HEK293 (cell line): ENCODE measurements around the gene DEFB131B.

Experiments
- CTCF ChIA-PET: fragments of 350-600 bp; formaldehyde crosslinking; extraction: SDS; loops from one replicate; lab custom pipeline; 2021; ENCODE audit warnings: antibody characterized with exemption; lab: Yijun Ruan, JAX
- POLR2A ChIA-PET: fragments of 300-600 bp; formaldehyde crosslinking; extraction: SDS; loops from one replicate; lab custom pipeline; 2020; ENCODE audit warnings: antibody characterized with exemption, inconsistent platforms; lab: Yijun Ruan, JAX
- H3K27ac ChIP-seq: fragments of 200-500 bp; sonication (Bioruptor generic); 2 replicates; pipeline ENCODE4 v1.5.1; 2014; ENCODE audit warnings: low read depth, low read length, control low read depth, inconsistent platforms; ENCODE audit errors: extremely low read depth
- H3K36me3 ChIP-seq, 2 experiments: fragments of 200-500 bp in 1 of 2; sonication (Bioruptor generic) in 1 of 2; 1 replicate in 1 of 2; 2 replicates in 1 of 2; pipeline ENCODE4 v1.5.1; 2014 to 2017; ENCODE audit warnings: inconsistent platforms in 2 of 2, low read length in 2 of 2; ENCODE audit not compliant: control insufficient read depth in 2 of 2, insufficient read depth in 1 of 2
- H3K4me1 ChIP-seq: fragments of 200-500 bp; sonication (Bioruptor generic); 2 replicates; pipeline ENCODE4 v1.5.1; 2014; ENCODE audit warnings: mild to moderate bottlenecking, low read length, inconsistent platforms; ENCODE audit not compliant: control insufficient read depth, insufficient read depth
- H3K4me3 ChIP-seq: 2 replicates; pipeline ENCODE4 v1.5.1; 2011; ENCODE audit warnings: low read depth, mild to moderate bottlenecking, control low read depth, low read length, moderate library complexity
- H3K9me3 ChIP-seq: fragments of 200-500 bp; sonication (Bioruptor generic); 2 replicates; pipeline ENCODE4 v1.5.1; 2014; ENCODE audit warnings: low read depth, low read length, inconsistent platforms; ENCODE audit not compliant: control insufficient read depth, insufficient read depth
- EGR2 ChIP-seq: fragments of 450-650 bp; formaldehyde crosslinking; IDR thresholded peaks from 2 replicates; pipeline ENCODE4 v1.5.1; 2016; ENCODE audit warnings: low read depth, missing biosample characterization, missing genetic modification characterization
- GLI4 ChIP-seq: fragments of 450-650 bp; formaldehyde crosslinking; IDR thresholded peaks from 2 replicates; pipeline ENCODE4 v1.5.1; 2016; ENCODE audit warnings: missing biosample characterization, missing genetic modification characterization
- GLIS1 ChIP-seq: fragments of 450-650 bp; formaldehyde crosslinking; IDR thresholded peaks from 2 replicates; pipeline ENCODE4 v1.5.1; 2016; ENCODE audit warnings: missing biosample characterization, missing genetic modification characterization
- INSM2 ChIP-seq: fragments of 450-650 bp; formaldehyde crosslinking; IDR thresholded peaks from 2 replicates; pipeline ENCODE4 v1.5.1; 2016; ENCODE audit warnings: missing biosample characterization, missing genetic modification characterization
- KLF1 ChIP-seq: fragments of 450-650 bp; formaldehyde crosslinking; IDR thresholded peaks from 2 replicates; pipeline ENCODE4 v1.5.1; 2016; ENCODE audit warnings: missing biosample characterization, missing genetic modification characterization
- OSR2 ChIP-seq: fragments of 450-650 bp; formaldehyde crosslinking; IDR thresholded peaks from 2 replicates; pipeline ENCODE4 v1.5.1; 2016; ENCODE audit warnings: missing biosample characterization, missing genetic modification characterization
- OVOL3 ChIP-seq: fragments of 450-650 bp; formaldehyde crosslinking; IDR thresholded peaks from 2 replicates; pipeline ENCODE4 v1.5.1; 2016; ENCODE audit warnings: missing biosample characterization, missing genetic modification characterization
- SP3 ChIP-seq: fragments of 450-650 bp; formaldehyde crosslinking; IDR thresholded peaks from 2 replicates; pipeline ENCODE4 v1.5.1; 2016; ENCODE audit warnings: missing biosample characterization, missing genetic modification characterization
- WT1 ChIP-seq: fragments of 450-650 bp; formaldehyde crosslinking; IDR thresholded peaks from 2 replicates; pipeline ENCODE4 v1.5.1; 2016; ENCODE audit warnings: missing biosample characterization, missing genetic modification characterization
- YY1 ChIP-seq: fragments of 450-650 bp; formaldehyde crosslinking; IDR thresholded peaks from 2 replicates; pipeline ENCODE4 v1.5.1; 2018; ENCODE audit warnings: missing biosample characterization, missing genetic modification characterization
- ZBTB1 ChIP-seq: fragments of 450-650 bp; formaldehyde crosslinking; IDR thresholded peaks from 2 replicates; pipeline ENCODE4 v1.5.1; 2016; ENCODE audit warnings: missing biosample characterization, missing genetic modification characterization
- ZBTB17 ChIP-seq: fragments of 450-650 bp; formaldehyde crosslinking; IDR thresholded peaks from 2 replicates; pipeline ENCODE4 v1.5.1; 2016; ENCODE audit warnings: missing biosample characterization, missing genetic modification characterization
- ZBTB21 ChIP-seq: fragments of 450-650 bp; formaldehyde crosslinking; IDR thresholded peaks from 2 replicates; pipeline ENCODE4 v1.5.1; 2017; ENCODE audit warnings: missing biosample characterization, missing genetic modification characterization
- ZFP3 ChIP-seq: fragments of 450-650 bp; formaldehyde crosslinking; IDR thresholded peaks from 2 replicates; pipeline ENCODE4 v1.5.1; 2016; ENCODE audit warnings: low read depth, missing biosample characterization, missing genetic modification characterization
- ZFP41 ChIP-seq: fragments of 450-650 bp; formaldehyde crosslinking; IDR thresholded peaks from 2 replicates; pipeline ENCODE4 v1.5.1; 2016; ENCODE audit warnings: missing biosample characterization, missing genetic modification characterization, borderline replicate concordance
- ZNF10 ChIP-seq: fragments of 450-650 bp; formaldehyde crosslinking; IDR thresholded peaks from 2 replicates; pipeline ENCODE4 v1.5.1; 2017; ENCODE audit warnings: missing biosample characterization, missing genetic modification characterization
- ZNF184 ChIP-seq: fragments of 450-650 bp; IDR thresholded peaks from 2 replicates; pipeline ENCODE4 v1.5.1; 2018; ENCODE audit warnings: missing biosample characterization, mild to moderate bottlenecking, missing genetic modification characterization
- ZNF19 ChIP-seq: fragments of 450-650 bp; formaldehyde crosslinking; IDR thresholded peaks from 2 replicates; pipeline ENCODE4; 2016; ENCODE audit warnings: missing biosample characterization, missing genetic modification characterization, low read depth
- ZNF2 ChIP-seq: fragments of 450-650 bp; formaldehyde crosslinking; IDR thresholded peaks from 2 replicates; pipeline ENCODE4 v1.5.1; 2016; ENCODE audit warnings: missing biosample characterization, missing genetic modification characterization
- ZNF266 ChIP-seq: fragments of 450-650 bp; formaldehyde crosslinking; IDR thresholded peaks from 2 replicates; pipeline ENCODE4 v1.5.1; 2016; ENCODE audit warnings: missing biosample characterization, missing genetic modification characterization, low read depth
- ZNF354C ChIP-seq: fragments of 450-650 bp; formaldehyde crosslinking; IDR thresholded peaks from 2 replicates; pipeline ENCODE4 v1.5.1; 2016; ENCODE audit warnings: missing biosample characterization, missing genetic modification characterization, low read depth, borderline replicate concordance
- ZNF473 ChIP-seq: fragments of 450-650 bp; formaldehyde crosslinking; IDR thresholded peaks from 2 replicates; pipeline ENCODE4 v1.5.1; 2017; ENCODE audit warnings: missing biosample characterization, missing genetic modification characterization
- ZNF548 ChIP-seq: fragments of 450-650 bp; formaldehyde crosslinking; IDR thresholded peaks from 2 replicates; pipeline ENCODE4 v1.5.1; 2016; ENCODE audit warnings: missing biosample characterization, missing genetic modification characterization
- ZNF555 ChIP-seq: fragments of 450-650 bp; formaldehyde crosslinking; conservative IDR thresholded peaks from 2 replicates; pipeline ENCODE4 v1.5.1; 2017; ENCODE audit warnings: missing biosample characterization, mild to moderate bottlenecking, missing genetic modification characterization, inconsistent platforms
- ZNF560 ChIP-seq: fragments of 450-650 bp; formaldehyde crosslinking; IDR thresholded peaks from 2 replicates; pipeline ENCODE4 v1.5.1; 2017; ENCODE audit warnings: missing biosample characterization, missing genetic modification characterization, borderline replicate concordance
- ZNF561 ChIP-seq: fragments of 450-650 bp; IDR thresholded peaks from 2 replicates; pipeline ENCODE4 v1.5.1; 2018; ENCODE audit warnings: missing biosample characterization, missing genetic modification characterization, borderline replicate concordance
- ZNF624 ChIP-seq: fragments of 450-650 bp; formaldehyde crosslinking; IDR thresholded peaks from 2 replicates; pipeline ENCODE4 v1.5.1; 2017; ENCODE audit warnings: missing biosample characterization, missing genetic modification characterization
- ZNF830 ChIP-seq: fragments of 450-650 bp; IDR thresholded peaks from 2 replicates; pipeline ENCODE4 v1.5.0; 2018; ENCODE audit warnings: missing biosample characterization, missing genetic modification characterization, low read depth, mild to moderate bottlenecking, moderate library complexity
- ZNF843 ChIP-seq: fragments of 450-650 bp; formaldehyde crosslinking; IDR thresholded peaks from 2 replicates; pipeline ENCODE4 v1.5.1; 2016; ENCODE audit warnings: missing biosample characterization, missing genetic modification characterization
- ZXDB ChIP-seq: fragments of 450-650 bp; formaldehyde crosslinking; IDR thresholded peaks from 2 replicates; pipeline ENCODE4 v1.5.1; 2016; ENCODE audit warnings: missing biosample characterization, missing genetic modification characterization
- TF ChIP-seq, protein P1 (sequence below): fragments of 450-650 bp; formaldehyde crosslinking; IDR thresholded peaks from 2 replicates; pipeline ENCODE4 v1.5.1; 2016; ENCODE audit warnings: missing biosample characterization, missing genetic modification characterization, low read depth
- TF ChIP-seq, protein P2 (sequence below): fragments of 450-650 bp; formaldehyde crosslinking; IDR thresholded peaks from 2 replicates; pipeline ENCODE4 v1.5.1; 2016; ENCODE audit warnings: missing biosample characterization, missing genetic modification characterization
- TF ChIP-seq, protein P3 (sequence below): fragments of 450-650 bp; formaldehyde crosslinking; IDR thresholded peaks from 2 replicates; pipeline ENCODE4 v1.5.1; 2017; ENCODE audit warnings: missing biosample characterization, missing genetic modification characterization

Gene DEFB131B

DNA sequence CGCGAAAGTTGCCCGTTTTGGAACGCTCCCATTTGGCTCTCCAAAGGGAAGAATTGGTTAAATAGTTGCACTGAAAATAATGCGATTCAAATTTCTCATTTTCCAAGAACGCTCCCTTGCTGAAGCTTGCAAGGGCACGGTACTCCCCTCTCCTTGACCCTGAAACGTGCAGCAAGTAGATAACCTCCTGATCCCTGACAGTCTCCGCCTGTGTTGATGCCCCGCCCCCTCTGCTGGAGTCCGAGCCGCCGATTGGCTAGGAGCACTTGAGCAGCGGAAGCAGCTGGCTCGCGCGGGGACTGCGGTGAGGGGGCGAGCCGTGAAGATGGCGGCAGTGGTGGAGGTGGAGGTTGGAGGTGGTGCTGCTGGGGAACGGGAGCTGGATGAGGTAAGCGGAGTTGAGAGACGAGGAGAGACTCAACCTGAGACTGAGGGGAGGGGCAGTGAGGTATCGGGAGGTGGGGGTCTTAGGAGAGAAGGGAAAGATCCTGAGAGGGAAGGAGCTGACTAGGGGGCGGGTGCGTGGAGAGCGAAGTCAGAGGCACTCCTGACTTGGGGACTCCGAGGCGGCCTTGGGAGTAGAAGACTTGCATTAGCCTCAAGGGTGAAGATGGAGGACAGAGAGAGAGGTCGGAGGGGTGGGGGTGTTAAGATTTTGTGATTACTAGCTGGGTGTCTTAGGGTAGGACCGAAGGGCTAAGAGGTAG is 50.6 kb downstream of the DEFB131B start, which contains the start of gene RNF121:
Gene RNF121 (plus strand): TSS at position 310 of the 707 bp plus-strand sequence. CDS start 16 bp downstream, at position 326.
- ChIA-PET POLR2A (interaction anchor here (0.8 to 3.2 kb wide), 6 partner anchors 9 to 294 kb away, joined by 3 to 32 read pairs (median 6); no protein-coding TSS in a partner anchor), CTCF (interaction anchor here (0.9 to 1.6 kb wide), 4 partner anchors 9 to 349 kb away, joined by 3 to 8 read pairs (median 4); no protein-coding TSS in a partner anchor)
- Histone ChIP-seq H3K9me3 (no peaks in the 10 kb centered on the region), H3K27ac (peak within 1 kb of the TSS; percentile 84), H3K36me3 (peaks cover 3 to 15% of the 10 kb centered on the region in 2 experiments; a peak in 1 of 3 replicates), H3K4me1 (no peaks in the 10 kb centered on the region), H3K4me3 (peak within 1 kb of the TSS; percentile 89)
- no peak for TF ChIP-seq ZNF19 (tag by site-specific recombination)
- no peak for TF ChIP-seq ZNF560 (tag by site-specific recombination)
- no peak for TF ChIP-seq ZNF548 (tag by site-specific recombination)
- TF ChIP-seq, protein P1, sequence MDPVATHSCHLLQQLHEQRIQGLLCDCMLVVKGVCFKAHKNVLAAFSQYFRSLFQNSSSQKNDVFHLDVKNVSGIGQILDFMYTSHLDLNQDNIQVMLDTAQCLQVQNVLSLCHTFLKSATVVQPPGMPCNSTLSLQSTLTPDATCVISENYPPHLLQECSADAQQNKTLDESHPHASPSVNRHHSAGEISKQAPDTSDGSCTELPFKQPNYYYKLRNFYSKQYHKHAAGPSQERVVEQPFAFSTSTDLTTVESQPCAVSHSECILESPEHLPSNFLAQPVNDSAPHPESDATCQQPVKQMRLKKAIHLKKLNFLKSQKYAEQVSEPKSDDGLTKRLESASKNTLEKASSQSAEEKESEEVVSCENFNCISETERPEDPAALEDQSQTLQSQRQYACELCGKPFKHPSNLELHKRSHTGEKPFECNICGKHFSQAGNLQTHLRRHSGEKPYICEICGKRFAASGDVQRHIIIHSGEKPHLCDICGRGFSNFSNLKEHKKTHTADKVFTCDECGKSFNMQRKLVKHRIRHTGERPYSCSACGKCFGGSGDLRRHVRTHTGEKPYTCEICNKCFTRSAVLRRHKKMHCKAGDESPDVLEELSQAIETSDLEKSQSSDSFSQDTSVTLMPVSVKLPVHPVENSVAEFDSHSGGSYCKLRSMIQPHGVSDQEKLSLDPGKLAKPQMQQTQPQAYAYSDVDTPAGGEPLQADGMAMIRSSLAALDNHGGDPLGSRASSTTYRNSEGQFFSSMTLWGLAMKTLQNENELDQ (tag by site-specific recombination) = no peak
- no peak for TF ChIP-seq ZNF184
- peak; percentile 90 for TF ChIP-seq EGR2 (tag by site-specific recombination)
- TF ChIP-seq ZFP41 = no peak
- peak; percentile 42 for TF ChIP-seq ZNF2 (tag by site-specific recombination)
- TF ChIP-seq GLIS1 (tag by site-specific recombination) = peak; percentile 60; the same call in 1 of the 2 replicates
- no peak; the same call in 1 of the 2 replicates for TF ChIP-seq ZNF10 (tag by site-specific recombination)
- no peak for TF ChIP-seq ZNF555 (tag by site-specific recombination)
- TF ChIP-seq ZXDB (tag by site-specific recombination) = peak; percentile 10
- no peak for TF ChIP-seq ZNF473
- TF ChIP-seq KLF1 (tag by site-specific recombination) = peak; percentile 30; the same call in 1 of the 2 replicates
- TF ChIP-seq ZBTB21 (tag by site-specific recombination) = no peak
- TF ChIP-seq ZNF830 = no peak
- no peak for TF ChIP-seq WT1 (tag by site-specific recombination)
- TF ChIP-seq ZBTB17 (tag by site-specific recombination) = peak; percentile 60; the same call in 1 of the 2 replicates
- no peak for TF ChIP-seq INSM2
- TF ChIP-seq ZNF266 (tag by site-specific recombination) = no peak
- no peak for TF ChIP-seq OVOL3 (tag by site-specific recombination)
- 0 out of 2 replicates have a peak, but pooled peaks have one; percentile 47 for TF ChIP-seq GLI4 (tag by site-specific recombination)
- TF ChIP-seq OSR2 = no peak
- TF ChIP-seq ZNF624 (tag by site-specific recombination) = no peak
- TF ChIP-seq, protein P2, sequence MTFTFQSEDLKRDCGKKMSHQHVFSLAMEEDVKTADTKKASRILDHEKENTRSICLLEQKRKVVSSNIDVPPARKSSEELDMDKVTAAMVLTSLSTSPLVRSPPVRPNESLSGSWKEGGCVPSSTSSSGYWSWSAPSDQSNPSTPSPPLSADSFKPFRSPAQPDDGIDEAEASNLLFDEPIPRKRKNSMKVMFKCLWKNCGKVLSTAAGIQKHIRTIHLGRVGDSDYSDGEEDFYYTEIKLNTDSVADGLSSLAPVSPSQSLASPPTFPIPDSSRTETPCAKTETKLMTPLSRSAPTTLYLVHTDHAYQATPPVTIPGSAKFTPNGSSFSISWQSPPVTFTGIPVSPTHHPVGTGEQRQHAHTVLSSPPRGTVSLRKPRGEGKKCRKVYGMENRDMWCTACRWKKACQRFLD (tag by site-specific recombination) = no peak
- no peak for TF ChIP-seq ZBTB1 (tag by site-specific recombination)
- TF ChIP-seq ZNF561 (tag by site-specific recombination) = no peak
- peak; percentile 59; the same call in 1 of the 2 replicates for TF ChIP-seq ZNF843 (tag by site-specific recombination)
- TF ChIP-seq YY1 (tag by site-specific recombination) = peak; percentile 87; the same call in 1 of the 2 replicates
- no peak for TF ChIP-seq ZFP3 (tag by site-specific recombination)
- no peak for TF ChIP-seq ZNF354C
- TF ChIP-seq, protein P3, sequence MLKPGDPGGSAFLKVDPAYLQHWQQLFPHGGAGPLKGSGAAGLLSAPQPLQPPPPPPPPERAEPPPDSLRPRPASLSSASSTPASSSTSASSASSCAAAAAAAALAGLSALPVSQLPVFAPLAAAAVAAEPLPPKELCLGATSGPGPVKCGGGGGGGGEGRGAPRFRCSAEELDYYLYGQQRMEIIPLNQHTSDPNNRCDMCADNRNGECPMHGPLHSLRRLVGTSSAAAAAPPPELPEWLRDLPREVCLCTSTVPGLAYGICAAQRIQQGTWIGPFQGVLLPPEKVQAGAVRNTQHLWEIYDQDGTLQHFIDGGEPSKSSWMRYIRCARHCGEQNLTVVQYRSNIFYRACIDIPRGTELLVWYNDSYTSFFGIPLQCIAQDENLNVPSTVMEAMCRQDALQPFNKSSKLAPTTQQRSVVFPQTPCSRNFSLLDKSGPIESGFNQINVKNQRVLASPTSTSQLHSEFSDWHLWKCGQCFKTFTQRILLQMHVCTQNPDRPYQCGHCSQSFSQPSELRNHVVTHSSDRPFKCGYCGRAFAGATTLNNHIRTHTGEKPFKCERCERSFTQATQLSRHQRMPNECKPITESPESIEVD (tag by site-specific recombination) = no peak
- peak; percentile 78 for TF ChIP-seq SP3 (tag by site-specific recombination)
